NCI-H128 (cell line): ENCODE measurements around the gene GALNTL6.
A peak's percentile ranks its signal among the peaks of the same experiment; 100 is the strongest.
"Not testable (repeated sequence)": the region's sequence is repeated elsewhere in the genome, so short reads cannot be mapped to it uniquely, and the experiment has no call there.

ENCODE experiments used
- DNase-seq: peaks from one replicate; lab custom pipeline; 2025; ENCODE audit not compliant: unreplicated experiment; lab: John Stamatoyannopoulos, UW

Gene GALNTL6

GRCh38 chr4:172362569-172362968 lies 549.4 kb downstream of the GALNTL6 start:
- DNase-seq: no peak

- no peak for DNase-seq
Measured at GRCh38 chr4:172369471-172369959, 556.3 kb downstream of the GALNTL6 start.

DNA sequence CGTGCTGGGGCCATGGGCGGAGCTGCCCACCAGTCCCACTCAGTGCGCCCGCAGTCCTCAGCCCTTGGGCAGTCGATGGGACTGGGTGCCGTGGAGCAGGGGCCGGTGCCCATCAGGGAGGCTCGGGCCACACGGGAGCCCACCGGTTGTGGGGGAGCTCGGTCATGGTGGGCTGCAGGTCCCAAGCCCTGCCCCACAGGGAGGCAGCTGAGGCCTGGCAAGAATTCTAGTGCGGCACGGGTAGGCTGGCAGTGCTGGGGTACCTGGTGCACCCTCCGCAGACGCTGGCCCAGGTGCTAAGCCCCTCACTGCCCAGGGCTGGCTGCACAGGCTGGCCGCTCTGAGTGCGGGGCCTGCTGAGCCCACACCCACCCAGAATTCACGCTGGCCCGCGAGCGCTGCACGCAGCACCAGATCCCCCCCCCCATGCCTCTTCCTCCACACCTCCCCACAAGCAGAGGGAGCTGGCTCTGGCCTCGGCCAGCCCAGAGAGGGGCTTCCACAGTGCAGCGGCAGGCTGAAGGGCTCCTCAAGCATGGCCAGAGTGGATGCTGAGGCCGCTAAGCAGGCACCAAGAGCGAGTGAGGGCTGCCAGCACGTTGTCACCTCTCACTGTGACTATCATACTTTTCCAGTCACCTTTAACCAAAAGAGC lies 564.4 kb downstream of the GALNTL6 start:
- DNase-seq: no peak

- no peak for DNase-seq
Measured at GRCh38 chr4:172379834-172380233, 566.6 kb downstream of the GALNTL6 start.

DNA sequence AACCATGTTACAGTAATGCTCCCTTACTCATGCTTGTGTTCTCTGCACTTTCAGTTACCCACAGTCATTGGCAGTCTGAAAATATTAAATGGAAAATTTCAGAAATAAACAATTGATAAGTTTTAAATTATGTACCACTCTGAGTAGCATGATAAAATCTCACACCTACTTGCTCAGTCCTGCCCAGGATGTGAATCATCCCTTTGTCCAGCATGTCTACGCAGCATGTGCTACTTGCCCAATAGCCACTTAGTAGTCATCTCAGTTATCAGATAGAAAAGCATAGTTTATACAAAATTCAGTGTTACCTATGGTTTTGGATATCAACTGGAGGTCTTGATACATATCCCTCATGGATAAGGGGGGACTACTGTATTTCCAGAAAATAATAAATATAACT lies 577.1 kb downstream of the GALNTL6 start:
- DNase-seq: no peak

- DNase-seq: no peak
Measured at GRCh38 chr4:172392741-172393140, 579.5 kb downstream of the GALNTL6 start.

- peak; percentile 0 for DNase-seq
Measured at GRCh38 chr4:172393220-172393619, 580.0 kb downstream of the GALNTL6 start.

GRCh38 chr4:172404676-172405075 lies 591.5 kb downstream of the GALNTL6 start:
- DNase-seq: peak; percentile 29

DNA sequence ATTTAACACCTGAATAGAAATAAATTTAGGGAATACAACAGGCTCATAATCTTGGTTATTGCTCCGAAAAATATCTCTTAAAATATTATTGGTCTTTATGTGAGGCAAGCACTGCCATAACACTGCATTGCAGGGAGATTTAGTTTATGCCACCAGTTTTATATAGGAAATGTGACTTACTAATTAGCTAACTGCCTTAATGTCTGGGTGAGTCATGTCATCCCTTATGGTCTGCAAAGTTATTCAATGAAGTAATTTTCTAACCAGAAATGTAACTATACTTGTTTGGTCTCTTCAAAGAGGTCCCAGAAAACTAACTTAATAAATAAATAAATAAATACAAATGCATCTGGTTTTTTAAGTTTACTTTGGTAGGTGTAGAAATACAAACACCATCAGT lies 597.2 kb downstream of the GALNTL6 start:
- no peak for DNase-seq

DNA sequence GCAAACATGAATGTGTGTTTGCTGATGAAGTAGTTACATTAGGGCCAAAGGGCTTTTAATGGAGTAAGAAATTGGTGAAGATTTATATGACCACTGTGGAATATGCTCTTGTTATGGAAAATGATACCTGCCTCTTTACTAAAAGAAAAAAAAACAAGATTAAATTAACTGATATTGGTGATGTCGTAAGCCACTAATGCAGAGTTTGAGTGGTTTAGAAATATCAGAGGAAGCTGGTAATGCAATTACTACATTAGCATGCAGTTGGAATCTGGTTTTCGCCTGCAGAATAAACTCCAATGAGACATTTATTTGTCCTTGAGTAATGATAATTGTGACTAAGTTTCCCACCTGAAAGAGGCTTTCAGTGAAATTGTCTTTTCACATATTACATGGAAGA lies 597.9 kb downstream of the GALNTL6 start:
- peak; percentile 35 for DNase-seq

- DNase-seq: no peak
Measured at GRCh38 chr4:172412851-172413580, 599.8 kb downstream of the GALNTL6 start.

GRCh38 chr4:172428979-172429378 lies 615.8 kb downstream of the GALNTL6 start:
- DNase-seq: not testable (repeated sequence)

DNA sequence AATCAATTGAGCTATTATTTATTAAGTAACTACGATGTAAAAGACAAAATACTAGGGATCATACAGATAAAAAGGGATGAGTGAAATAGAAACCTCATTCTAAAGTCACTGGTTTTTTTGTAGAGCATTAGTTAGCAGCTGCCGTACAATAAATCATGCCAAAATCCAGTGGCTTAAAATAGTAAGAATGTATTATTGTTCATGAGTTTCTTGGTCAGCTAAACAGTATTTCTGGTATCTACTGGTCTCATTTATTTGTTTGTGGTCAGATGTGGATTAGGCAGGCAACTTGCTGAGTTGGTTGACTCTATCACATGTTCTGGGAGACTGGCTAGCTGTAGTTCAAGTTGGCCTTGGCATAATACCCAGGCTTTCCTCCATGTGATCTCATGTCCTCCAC lies 667.3 kb downstream of the GALNTL6 start:
- no peak for DNase-seq

DNA sequence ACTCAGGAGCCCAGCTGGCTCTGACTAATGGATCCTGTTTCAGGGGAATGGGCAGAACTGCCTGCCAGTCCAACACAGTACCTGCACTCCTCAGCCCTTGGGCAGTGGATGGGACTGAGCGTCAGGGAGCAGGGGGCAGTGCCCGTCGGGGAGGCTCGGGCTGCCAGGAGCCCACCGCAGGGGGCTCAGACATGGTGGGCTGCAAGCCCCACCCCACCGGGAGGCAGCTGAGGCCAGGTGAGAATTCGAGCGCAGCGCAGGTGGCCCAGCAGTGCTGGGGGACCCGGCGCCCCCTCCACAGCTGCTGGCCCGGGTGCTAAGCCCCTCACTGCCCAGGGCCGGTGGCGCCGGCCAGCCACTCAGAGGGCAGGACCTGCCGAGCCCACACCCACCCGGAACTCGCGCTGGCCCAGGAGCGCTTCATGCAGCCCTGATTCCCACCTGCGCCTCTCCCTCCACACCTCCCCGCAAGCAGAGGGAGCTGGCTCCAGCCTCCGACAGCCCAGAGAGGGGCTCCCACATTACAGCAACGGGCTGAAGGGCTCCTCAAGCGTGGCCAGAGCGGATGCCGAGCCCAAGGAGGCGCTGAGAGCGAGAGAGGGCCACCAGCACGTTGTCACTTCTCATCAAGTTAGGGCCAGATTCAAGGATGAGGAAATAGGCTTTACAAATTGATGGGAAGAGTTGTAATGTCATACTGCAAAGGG lies 668.8 kb downstream of the GALNTL6 start:
- no peak for DNase-seq

DNA sequence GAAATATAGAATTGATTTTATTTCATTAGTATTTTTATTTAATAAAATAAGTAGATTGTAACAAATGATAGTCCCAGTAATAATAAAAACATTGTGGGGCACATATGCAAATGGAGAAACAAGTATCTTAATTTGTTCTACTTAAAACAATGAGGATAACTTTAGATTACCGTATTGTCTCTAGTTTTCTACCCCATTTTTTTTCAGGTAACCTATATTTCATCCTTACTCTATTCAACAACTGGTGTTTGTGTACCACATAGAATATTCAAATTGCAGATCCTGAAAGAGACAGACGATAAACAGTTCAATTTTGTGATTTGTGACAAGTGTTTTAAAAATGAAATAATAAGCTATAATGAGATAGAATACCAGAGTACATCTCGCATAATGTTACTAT lies 671.8 kb downstream of the GALNTL6 start:
- DNase-seq: no peak

GRCh38 chr4:172486531-172486930 lies 673.3 kb downstream of the GALNTL6 start:
- no peak for DNase-seq

DNA sequence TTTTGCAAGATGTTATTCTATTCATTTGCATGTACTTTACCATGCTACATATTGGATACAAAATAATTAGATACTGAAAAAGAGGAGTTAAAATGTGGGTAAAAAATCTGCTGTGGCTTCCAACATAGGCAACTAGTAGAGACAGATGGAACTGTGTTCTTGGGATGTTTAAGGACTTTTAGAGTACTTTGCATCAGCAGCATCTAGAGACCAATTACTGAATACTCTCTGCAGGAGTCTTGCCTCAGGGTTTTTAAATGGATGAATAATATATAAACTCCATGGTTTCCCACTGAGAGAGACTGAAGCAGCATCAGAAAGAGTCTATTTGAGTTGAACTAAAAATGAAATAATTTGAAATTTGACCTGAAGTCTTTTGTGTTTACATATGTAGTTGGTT lies 676.7 kb downstream of the GALNTL6 start:
- DNase-seq: no peak

DNA sequence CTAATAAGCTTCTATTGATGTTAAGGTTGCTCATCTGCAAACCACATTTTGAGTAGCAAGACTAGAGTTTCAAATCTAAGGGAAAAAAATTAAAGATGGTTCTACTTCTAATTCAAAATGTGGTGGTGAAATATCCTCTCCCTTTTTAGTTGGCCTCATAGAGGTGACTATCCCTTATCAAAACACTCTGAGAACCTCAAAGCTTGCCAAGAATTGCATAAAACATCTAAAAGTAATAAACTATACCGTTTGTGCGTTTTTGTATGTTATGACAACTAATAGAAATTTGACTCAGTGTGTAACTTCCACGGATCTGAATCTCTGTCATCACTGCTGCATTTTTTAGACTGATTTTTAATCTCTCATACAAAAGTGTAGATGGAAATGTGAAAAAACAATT lies 682.6 kb downstream of the GALNTL6 start:
- DNase-seq: no peak

DNA sequence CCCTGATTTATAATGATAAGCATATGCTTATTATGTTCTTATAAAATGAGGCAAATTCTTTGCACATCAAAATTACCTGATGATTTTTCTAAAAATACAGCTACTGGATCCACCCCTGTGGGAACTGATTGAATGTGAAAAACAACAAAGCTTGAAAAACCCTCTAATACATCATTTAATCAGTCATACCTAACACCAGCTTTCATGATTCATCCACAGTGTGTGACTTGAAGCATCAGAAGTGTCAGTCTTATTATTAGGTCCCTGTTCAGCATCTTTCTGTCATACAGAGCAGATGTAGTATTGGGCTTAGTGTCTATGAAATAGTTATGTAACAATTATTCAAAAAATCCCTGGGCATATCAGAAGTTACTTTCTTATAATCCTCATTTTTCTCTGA lies 684.1 kb downstream of the GALNTL6 start:
- DNase-seq: no peak

GRCh38 chr4:172514011-172514410 lies 700.8 kb downstream of the GALNTL6 start:
- DNase-seq: no peak

DNA sequence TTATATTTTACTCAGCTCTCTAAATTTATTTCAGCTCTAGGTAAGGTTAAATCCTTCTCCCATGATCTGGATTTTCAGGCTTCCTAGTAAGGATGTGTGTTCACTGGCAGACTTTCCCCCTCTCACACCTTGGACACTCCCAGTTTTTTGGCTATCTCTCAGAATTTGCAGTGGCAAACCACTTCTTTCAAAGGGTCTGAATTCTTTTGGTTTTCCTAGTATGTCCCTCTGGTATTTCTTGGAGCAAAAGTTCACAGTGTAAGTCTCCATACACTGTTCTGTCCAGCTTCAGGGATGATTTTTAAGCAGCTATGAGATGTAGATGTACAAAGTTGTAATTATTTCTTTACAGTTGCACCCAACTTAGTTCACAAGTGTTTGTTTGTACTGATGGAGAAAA lies 701.6 kb downstream of the GALNTL6 start:
- DNase-seq: no peak

DNA sequence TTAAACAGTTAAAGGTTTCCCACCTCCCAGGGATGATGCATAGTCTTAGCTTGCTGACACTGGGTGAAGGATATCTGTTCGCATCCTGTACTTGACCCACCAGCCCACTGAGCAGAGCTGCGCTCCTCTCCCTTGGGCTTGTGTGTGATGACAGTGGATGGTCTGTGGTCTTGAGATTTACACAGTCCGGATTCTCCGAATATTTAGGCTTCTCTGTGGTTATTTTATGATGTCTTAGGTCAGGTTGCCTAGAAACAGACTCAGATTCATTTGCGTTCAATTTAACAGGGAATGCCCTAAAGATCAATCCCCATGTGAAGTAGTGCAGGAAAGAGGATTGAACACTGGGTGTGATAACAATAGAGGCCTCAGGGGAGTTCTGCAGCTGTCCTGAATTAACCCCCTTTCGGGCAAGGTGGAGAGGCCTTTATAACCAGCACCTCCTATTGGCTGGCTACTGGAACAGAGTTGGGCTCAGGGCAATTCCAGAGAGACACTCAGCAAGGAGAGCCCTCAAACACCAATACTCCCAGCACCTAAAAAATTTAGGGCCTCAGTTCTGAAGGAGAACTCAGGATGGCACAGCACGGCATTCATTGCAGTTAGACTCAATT lies 702.2 kb downstream of the GALNTL6 start:
- no peak for DNase-seq
